B cell (primary cell): ENCODE results near the gene RPTN. TPM values are rescaled to one million over a fixed set of nuclear protein-coding genes. Genes with fewer than 3 reads are reported as not detected.
A peak's percentile ranks its signal among the peaks of the same experiment; 100 is the strongest.

Experiments
- ATAC-seq: fragments of 200-7000 bp; cut with Tn5 transposase; one replicate; pipeline ENCODE4 v1.10.0; 2021; ENCODE audit warnings: low read depth, mild to moderate bottlenecking, moderate number of reproducible peaks, moderate library complexity
- CTCF ChIA-PET: fragments of 350-600 bp; sonication (Branson Sonifier 250); formaldehyde crosslinking; loops from one replicate; lab custom pipeline; 2021; ENCODE audit warnings: antibody characterized with exemption, inconsistent platforms; lab: Charles Lee
- POLR2A ChIA-PET: fragments of 350-600 bp; sonication (Branson Sonifier 250); formaldehyde crosslinking; loops from one replicate; lab custom pipeline; 2021; ENCODE audit warnings: antibody characterized with exemption; lab: Charles Lee
- DNase-seq: peaks from one replicate; pipeline ENCODE4 v3.0.0; 2013
- H2AFZ ChIP-seq: 2 replicates; pipeline ENCODE4 v1.6.1; 2012; ENCODE audit warnings: mild to moderate bottlenecking, low read depth, low read length; ENCODE audit not compliant: insufficient read depth, poor library complexity, severe bottlenecking
- H3K27ac ChIP-seq, 2 donors: 1 replicate in 1 of 2; 2 replicates in 1 of 2; pipeline ENCODE4 v1.5.1; 2012 to 2013; ENCODE audit warnings: low read length in 2 of 2, mild to moderate bottlenecking in 2 of 2, moderate library complexity in 1 of 2
- H3K27me3 ChIP-seq, 4 experiments: fragments of 200-600 bp in 1 of 4; sonication (generic) in 1 of 4; replicated peaks in 1 of 4; 1 replicate in 2 of 4; 2 replicates in 2 of 4; pipeline versions ENCODE4 v1.6.1 to v1.7.0; 2013 to 2016; ENCODE audit warnings: low read length in 3 of 4, mild to moderate bottlenecking in 2 of 4, mixed read lengths in 1 of 4, moderate library complexity in 1 of 4; ENCODE audit not compliant: insufficient read depth in 4 of 4, control insufficient read depth in 3 of 4; ENCODE audit errors: control extremely low read depth in 1 of 4
- H3K36me3 ChIP-seq, 2 experiments: replicated peaks in 1 of 2; 1 replicate in 1 of 2; 2 replicates in 1 of 2; pipeline versions ENCODE4 v1.6.1 to v1.7.1; 2013; ENCODE audit warnings: low read length in 1 of 2; ENCODE audit not compliant: insufficient read depth in 2 of 2, control insufficient read depth in 1 of 2; ENCODE audit errors: control extremely low read depth in 1 of 2, extremely low read depth in 1 of 2
- H3K4me1 ChIP-seq, 2 donors: fragments of 200-600 bp in 1 of 2; sonication (generic) in 1 of 2; 1 replicate in 1 of 2; 2 replicates in 1 of 2; pipeline versions ENCODE4 v1.5.1 to v1.6.1; 2013 to 2017; ENCODE audit warnings: low read length in 2 of 2; ENCODE audit not compliant: control insufficient read depth in 2 of 2, insufficient read depth in 2 of 2
- H3K4me2 ChIP-seq: replicated peaks from 2 replicates; pipeline ENCODE3; 2012; ENCODE audit warnings: mild to moderate bottlenecking, low read depth, low read length; ENCODE audit not compliant: poor library complexity, severe bottlenecking
- H3K4me3 ChIP-seq, 5 experiments: fragments of 200-600 bp in 1 of 5; sonication (generic) in 1 of 5; 1 replicate in 3 of 5; 2 replicates in 2 of 5; pipeline versions ENCODE4 v1.5.1 to v1.7.0; 2011 to 2016; ENCODE audit warnings: low read length in 4 of 5, mild to moderate bottlenecking in 4 of 5, low read depth in 2 of 5, control low read depth in 1 of 5, moderate library complexity in 1 of 5; ENCODE audit not compliant: insufficient read depth in 1 of 5; ENCODE audit errors: control extremely low read depth in 1 of 5, extremely low read depth in 1 of 5
- H3K79me2 ChIP-seq: fragments of 200-600 bp; sonication (generic); one replicate; pipeline ENCODE4 v1.6.0; 2016; ENCODE audit warnings: low read length; ENCODE audit not compliant: control insufficient read depth, insufficient read depth
- H3K9ac ChIP-seq: fragments of 200-600 bp; sonication (generic); 2 replicates; pipeline ENCODE4 v1.6.1; 2017; ENCODE audit warnings: mild to moderate bottlenecking, low read length, moderate library complexity
- H3K9me3 ChIP-seq, 3 donors: one replicate each; pipeline versions ENCODE4 v1.6.1 to v1.7.1; 2013; ENCODE audit warnings: low read length in 2 of 3; ENCODE audit not compliant: control insufficient read depth in 2 of 3, insufficient read depth in 1 of 3; ENCODE audit errors: control extremely low read depth in 1 of 3
- H4K20me1 ChIP-seq: 2 replicates; pipeline ENCODE4 v1.6.0; 2012; ENCODE audit warnings: mild to moderate bottlenecking, low read length; ENCODE audit not compliant: insufficient read depth, control insufficient read depth, poor library complexity, severe bottlenecking
- H3K27ac Mint-ChIP-seq: one replicate; pipeline ENCODE4 v1.8.0; 2021; ENCODE audit warnings: mixed read lengths
- H3K27me3 Mint-ChIP-seq: one replicate; pipeline ENCODE4 v1.8.0; 2021; ENCODE audit warnings: mixed read lengths
- H3K4me1 Mint-ChIP-seq: one replicate; pipeline ENCODE4 v1.8.0; 2021; ENCODE audit warnings: mixed read lengths
- H3K4me3 Mint-ChIP-seq: one replicate; pipeline ENCODE4 v1.8.0; 2021; ENCODE audit warnings: mixed read lengths
- H3K9me3 Mint-ChIP-seq: one replicate; pipeline ENCODE4 v1.8.0; 2022; ENCODE audit warnings: mixed read lengths; ENCODE audit not compliant: insufficient read depth
- EZH2 ChIP-seq: IDR thresholded peaks from 2 replicates; pipeline ENCODE4 v1.6.1; 2012; ENCODE audit warnings: borderline replicate concordance, low read depth, mild to moderate bottlenecking, moderate library complexity, low read length; ENCODE audit not compliant: insufficient read depth, poor library complexity, severe bottlenecking
- WGBS: methylation state at CpG from one replicate; pipeline ENCODE4 v1.1.5; 2013; ENCODE audit warnings: missing lambda C conversion rate; ENCODE audit not compliant: insufficient coverage; 5-methylcytosine and 5-hydroxymethylcytosine counted together
- intact Hi-C: fragments of 100-400 bp; cut with micrococcal nuclease; formaldehyde crosslinking; loops from one replicate; pipeline ENCODE4 v1.10.0; 2022
- polyA plus RNA-seq: library from polyadenylated mRNA; depleted of rRNA; stranded (reverse); fragments of >200 nt; gene quantifications from 2 replicates; pipeline ENCODE4 v1.2.3, GENCODE V29; 2012
- total RNA-seq, 2 donors: library from RNA; stranded (reverse); fragments of 120-200 nt in 1 of 2; gene quantifications; 1 replicate in 1 of 2; 2 replicates in 1 of 2; pipeline versions ENCODE4 v1.2.3 to v1.2.4, GENCODE V29; 2013 to 2022
- TF ChIP-seq, protein P1 (sequence below): fragments of 200-600 bp; IDR thresholded peaks from one replicate; pipeline ENCODE4 v1.8.0; 2022; ENCODE audit warnings: antibody characterized with exemption, mild to moderate bottlenecking

The RPTN gene
- total and polyA plus RNA-seq, 2 donors (not counting 1 experiment from before 2014, with no cell fraction given), result not detected

GRCh38 chr1:152110365-152110859 lies 48.6 kb downstream of the RPTN start:
- H3K27me3 ChIP-seq, result peaks cover 0 to 79% (median 66%) of the 10 kb centered on the region in 4 experiments
- CTCF ChIA-PET, result no interaction called here
- Mint-ChIP-seq H3K27ac (no peak overlapping the region), H3K4me1 (peaks cover 6% of the 10 kb centered on the region), H3K4me3 (no peak overlapping the region), H3K9me3 (no peaks in the 10 kb centered on the region), H3K27me3 (peaks cover 17% of the 10 kb centered on the region)
- peaks cover 46 to 57% of the 10 kb centered on the region in 2 donors for H3K4me1 ChIP-seq
- ATAC-seq, result no peak
- H3K27ac ChIP-seq, result no peak overlapping the region
- DNase-seq, result peak; percentile 28
- peaks cover 0 to 40% (median 0%) of the 10 kb centered on the region in 3 donors for H3K9me3 ChIP-seq
- intact Hi-C loops, result no loop called here
- no peaks in the 10 kb centered on the region for H4K20me1 ChIP-seq
- H3K79me2 ChIP-seq, result no peaks in the 10 kb centered on the region
- peak overlapping the region in 4 of 5 experiments; percentile 25 to 58 (median 42) for H3K4me3 ChIP-seq
- POLR2A ChIA-PET, result no interaction called here
- H2AFZ ChIP-seq, result peak overlapping the region; percentile 78
- H3K36me3 ChIP-seq, result no peaks in the 10 kb centered on the region
- WGBS, result 5% methylated on average over 31 of the region's 31 CpGs
- H3K9ac ChIP-seq, result peak overlapping the region; percentile 55
- TF ChIP-seq, protein P1, sequence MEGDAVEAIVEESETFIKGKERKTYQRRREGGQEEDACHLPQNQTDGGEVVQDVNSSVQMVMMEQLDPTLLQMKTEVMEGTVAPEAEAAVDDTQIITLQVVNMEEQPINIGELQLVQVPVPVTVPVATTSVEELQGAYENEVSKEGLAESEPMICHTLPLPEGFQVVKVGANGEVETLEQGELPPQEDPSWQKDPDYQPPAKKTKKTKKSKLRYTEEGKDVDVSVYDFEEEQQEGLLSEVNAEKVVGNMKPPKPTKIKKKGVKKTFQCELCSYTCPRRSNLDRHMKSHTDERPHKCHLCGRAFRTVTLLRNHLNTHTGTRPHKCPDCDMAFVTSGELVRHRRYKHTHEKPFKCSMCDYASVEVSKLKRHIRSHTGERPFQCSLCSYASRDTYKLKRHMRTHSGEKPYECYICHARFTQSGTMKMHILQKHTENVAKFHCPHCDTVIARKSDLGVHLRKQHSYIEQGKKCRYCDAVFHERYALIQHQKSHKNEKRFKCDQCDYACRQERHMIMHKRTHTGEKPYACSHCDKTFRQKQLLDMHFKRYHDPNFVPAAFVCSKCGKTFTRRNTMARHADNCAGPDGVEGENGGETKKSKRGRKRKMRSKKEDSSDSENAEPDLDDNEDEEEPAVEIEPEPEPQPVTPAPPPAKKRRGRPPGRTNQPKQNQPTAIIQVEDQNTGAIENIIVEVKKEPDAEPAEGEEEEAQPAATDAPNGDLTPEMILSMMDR, result no peak
- TF ChIP-seq EZH2, result no peak
- H3K4me2 ChIP-seq, result peak overlapping the region; percentile 85

- Mint-ChIP-seq H3K27me3 (peaks cover 17% of the 10 kb centered on the region), H3K9me3 (no peaks in the 10 kb centered on the region), H3K4me3 (no peak overlapping the region), H3K27ac (no peak overlapping the region), H3K4me1 (peaks cover 6% of the 10 kb centered on the region)
- Histone ChIP-seq H3K79me2 (no peaks in the 10 kb centered on the region), H3K9me3 (peaks cover 0 to 40% (median 0%) of the 10 kb centered on the region in 3 donors), H4K20me1 (no peaks in the 10 kb centered on the region), H2AFZ (peak overlapping the region; percentile 78), H3K9ac (peak overlapping the region; percentile 55), H3K4me1 (peaks cover 46 to 57% of the 10 kb centered on the region in 2 donors), H3K36me3 (no peaks in the 10 kb centered on the region), H3K27ac (no peak overlapping the region), H3K4me2 (peak overlapping the region; percentile 85), H3K27me3 (peaks cover 0 to 74% (median 65%) of the 10 kb centered on the region in 4 experiments), H3K4me3 (peak overlapping the region in 2 of 5 experiments; percentile 46 to 58)
- no peak for DNase-seq
- ChIA-PET POLR2A (no interaction called here), CTCF (interaction anchor here (0.7 to 0.9 kb wide), 2 partner anchors 8 to 76 kb away, joined by 3 to 4 read pairs; no protein-coding TSS in a partner anchor)
- ATAC-seq, result no peak
- intact Hi-C loops, result no loop called here
- WGBS, result 12% methylated on average over 15 of the region's 15 CpGs
- no peak for TF ChIP-seq EZH2
- TF ChIP-seq, protein P1, result no peak
Observed at GRCh38 chr1:152109998-152110294, 49.1 kb downstream of the RPTN start.
